ENCODE data around the gene JCAD. TPM values are rescaled to one million over a fixed set of nuclear protein-coding genes. Genes with fewer than 3 reads are reported as not detected.

JCAD gene
- polyA plus RNA-seq, 2 donors, result 1.0 to 2.7 TPM

- H3K27ac ChIP-seq (ENCODE audit: low read depth in 2 of 2, low read length in 1 of 2), result no peak overlapping the region
- 88 to 91% methylated on average over 5 of the region's 5 CpGs for WGBS, 2 donors
- H3K4me3 ChIP-seq (ENCODE audit: low read depth in 1 of 2, low read length in 2 of 2), result no peak overlapping the region
- H3K27me3 ChIP-seq (ENCODE audit: control insufficient read depth in 1 of 2, insufficient read depth in 2 of 2, low read length in 2 of 2), result no peaks in the 10 kb centered on the region
- no peaks in the 10 kb centered on the region for H3K9me3 ChIP-seq (ENCODE audit: control insufficient read depth in 2 of 2, insufficient read depth in 1 of 2, low read depth in 1 of 2, low read length in 1 of 2)
- H3K36me3 ChIP-seq (ENCODE audit: control insufficient read depth in 2 of 2, insufficient read depth in 2 of 2, low read length in 1 of 2), result no peaks in the 10 kb centered on the region
- H3K4me1 ChIP-seq (ENCODE audit: control insufficient read depth in 2 of 2, insufficient read depth in 2 of 2, low read length in 1 of 2), result no peaks in the 10 kb centered on the region
Observed at GRCh38 chr10:30094601-30095000, 35.2 kb upstream of the JCAD start.

- no peaks in the 10 kb centered on the region for H3K4me1 ChIP-seq (ENCODE audit: control insufficient read depth in 2 of 2, insufficient read depth in 2 of 2, low read length in 1 of 2)
- no peak overlapping the region for H3K4me3 ChIP-seq (ENCODE audit: low read depth in 1 of 2, low read length in 2 of 2)
- H3K9me3 ChIP-seq (ENCODE audit: control insufficient read depth in 2 of 2, insufficient read depth in 1 of 2, low read depth in 1 of 2, low read length in 1 of 2), result no peaks in the 10 kb centered on the region
- H3K36me3 ChIP-seq (ENCODE audit: control insufficient read depth in 2 of 2, insufficient read depth in 2 of 2, low read length in 1 of 2), result no peaks in the 10 kb centered on the region
- no peaks in the 10 kb centered on the region for H3K27me3 ChIP-seq (ENCODE audit: control insufficient read depth in 1 of 2, insufficient read depth in 2 of 2, low read length in 2 of 2)
- WGBS, 2 donors, result 81 to 84% methylated on average over 9 of the region's 9 CpGs
- H3K27ac ChIP-seq (ENCODE audit: low read depth in 2 of 2, low read length in 1 of 2), result no peak overlapping the region
Observed at GRCh38 chr10:30093303-30093950, 34.0 kb upstream of the JCAD start.

- H3K27me3 ChIP-seq (ENCODE audit: control insufficient read depth in 1 of 2, insufficient read depth in 2 of 2, low read length in 2 of 2), result no peaks in the 10 kb centered on the region
- H3K4me1 ChIP-seq (ENCODE audit: control insufficient read depth in 2 of 2, insufficient read depth in 2 of 2, low read length in 1 of 2), result no peaks in the 10 kb centered on the region
- no peak overlapping the region for H3K4me3 ChIP-seq (ENCODE audit: low read depth in 1 of 2, low read length in 2 of 2)
- no peak overlapping the region for H3K27ac ChIP-seq (ENCODE audit: low read depth in 2 of 2, low read length in 1 of 2)
- 71% methylated on average over 14 of the region's 14 CpGs for WGBS, 2 donors
- H3K36me3 ChIP-seq (ENCODE audit: control insufficient read depth in 2 of 2, insufficient read depth in 2 of 2, low read length in 1 of 2), result no peaks in the 10 kb centered on the region
- no peaks in the 10 kb centered on the region for H3K9me3 ChIP-seq (ENCODE audit: control insufficient read depth in 2 of 2, insufficient read depth in 1 of 2, low read depth in 1 of 2, low read length in 1 of 2)
Observed at GRCh38 chr10:30092151-30092790, 32.9 kb upstream of the JCAD start.

- Histone ChIP-seq H3K4me3 (ENCODE audit: low read depth in 1 of 2, low read length in 2 of 2) (no peak overlapping the region), H3K4me1 (ENCODE audit: control insufficient read depth in 2 of 2, insufficient read depth in 2 of 2, low read length in 1 of 2) (no peaks in the 10 kb centered on the region), H3K9me3 (ENCODE audit: control insufficient read depth in 2 of 2, insufficient read depth in 1 of 2, low read depth in 1 of 2, low read length in 1 of 2) (no peaks in the 10 kb centered on the region), H3K36me3 (ENCODE audit: control insufficient read depth in 2 of 2, insufficient read depth in 2 of 2, low read length in 1 of 2) (no peaks in the 10 kb centered on the region), H3K27me3 (ENCODE audit: control insufficient read depth in 1 of 2, insufficient read depth in 2 of 2, low read length in 2 of 2) (peaks cover 0 to 2% of the 10 kb centered on the region in 2 donors), H3K27ac (ENCODE audit: low read depth in 2 of 2, low read length in 1 of 2) (no peak overlapping the region)
- 79 to 80% methylated on average over 4 of the region's 4 CpGs for WGBS, 2 donors
Observed at GRCh38 chr10:30091136-30091535, 31.8 kb upstream of the JCAD start.

- no peaks in the 10 kb centered on the region for H3K9me3 ChIP-seq (ENCODE audit: control insufficient read depth in 2 of 2, insufficient read depth in 1 of 2, low read depth in 1 of 2, low read length in 1 of 2)
- 66 to 79% methylated on average over 3 of the region's 3 CpGs for WGBS, 2 donors
- no peaks in the 10 kb centered on the region for H3K4me1 ChIP-seq (ENCODE audit: control insufficient read depth in 2 of 2, insufficient read depth in 2 of 2, low read length in 1 of 2)
- H3K4me3 ChIP-seq (ENCODE audit: low read depth in 1 of 2, low read length in 2 of 2), result no peak overlapping the region
- peaks cover 0 to 3% of the 10 kb centered on the region in 2 donors for H3K27me3 ChIP-seq (ENCODE audit: control insufficient read depth in 1 of 2, insufficient read depth in 2 of 2, low read length in 2 of 2)
- no peak overlapping the region for H3K27ac ChIP-seq (ENCODE audit: low read depth in 2 of 2, low read length in 1 of 2)
- H3K36me3 ChIP-seq (ENCODE audit: control insufficient read depth in 2 of 2, insufficient read depth in 2 of 2, low read length in 1 of 2), result no peaks in the 10 kb centered on the region
Observed at GRCh38 chr10:30088178-30088577, 28.8 kb upstream of the JCAD start.

GRCh38 chr10:30083934-30084333, 24.5 kb upstream of the JCAD start:
- H3K9me3 ChIP-seq (ENCODE audit: control insufficient read depth in 2 of 2, insufficient read depth in 1 of 2, low read depth in 1 of 2, low read length in 1 of 2), result peaks cover 0 to 2% of the 10 kb centered on the region in 2 donors
- H3K27me3 ChIP-seq (ENCODE audit: control insufficient read depth in 1 of 2, insufficient read depth in 2 of 2, low read length in 2 of 2), result peaks cover 0 to 3% of the 10 kb centered on the region in 2 donors
- no peak overlapping the region for H3K4me3 ChIP-seq (ENCODE audit: low read depth in 1 of 2, low read length in 2 of 2)
- no peaks in the 10 kb centered on the region for H3K4me1 ChIP-seq (ENCODE audit: control insufficient read depth in 2 of 2, insufficient read depth in 2 of 2, low read length in 1 of 2)
- WGBS, 2 donors, result 70 to 73% methylated on average over 1 of the region's 1 CpG
- no peaks in the 10 kb centered on the region for H3K36me3 ChIP-seq (ENCODE audit: control insufficient read depth in 2 of 2, insufficient read depth in 2 of 2, low read length in 1 of 2)
- H3K27ac ChIP-seq (ENCODE audit: low read depth in 2 of 2, low read length in 1 of 2), result no peak overlapping the region

- peaks cover 0 to 2% of the 10 kb centered on the region in 2 donors for H3K9me3 ChIP-seq (ENCODE audit: control insufficient read depth in 2 of 2, insufficient read depth in 1 of 2, low read depth in 1 of 2, low read length in 1 of 2)
- 93 to 94% methylated on average over 5 of the region's 5 CpGs for WGBS, 2 donors
Observed at GRCh38 chr10:30081182-30081581, 21.8 kb upstream of the JCAD start.

GRCh38 chr10:30080161-30080560, 20.8 kb upstream of the JCAD start:
- no peak overlapping the region for H3K27ac ChIP-seq (ENCODE audit: low read depth in 2 of 2, low read length in 1 of 2)
- no peaks in the 10 kb centered on the region for H3K27me3 ChIP-seq (ENCODE audit: control insufficient read depth in 1 of 2, insufficient read depth in 2 of 2, low read length in 2 of 2)
- H3K4me1 ChIP-seq (ENCODE audit: control insufficient read depth in 2 of 2, insufficient read depth in 2 of 2, low read length in 1 of 2), result no peaks in the 10 kb centered on the region
- H3K4me3 ChIP-seq (ENCODE audit: low read depth in 1 of 2, low read length in 2 of 2), result no peak overlapping the region
- peaks cover 0 to 2% of the 10 kb centered on the region in 2 donors for H3K36me3 ChIP-seq (ENCODE audit: control insufficient read depth in 2 of 2, insufficient read depth in 2 of 2, low read length in 1 of 2)
- 93 to 100% methylated on average over 1 of the region's 1 CpG for WGBS, 2 donors
- peaks cover 0 to 2% of the 10 kb centered on the region in 2 donors for H3K9me3 ChIP-seq (ENCODE audit: control insufficient read depth in 2 of 2, insufficient read depth in 1 of 2, low read depth in 1 of 2, low read length in 1 of 2)

More at GRCh38 chr10:30081182-30081581, 21.8 kb upstream of the JCAD start:
- H3K27ac ChIP-seq (ENCODE audit: low read depth in 2 of 2, low read length in 1 of 2), result no peak overlapping the region
- peaks cover 0 to 2% of the 10 kb centered on the region in 2 donors for H3K36me3 ChIP-seq (ENCODE audit: control insufficient read depth in 2 of 2, insufficient read depth in 2 of 2, low read length in 1 of 2)
- H3K4me3 ChIP-seq (ENCODE audit: low read depth in 1 of 2, low read length in 2 of 2), result no peak overlapping the region
- peaks cover 0 to under 1% of the 10 kb centered on the region in 2 donors for H3K27me3 ChIP-seq (ENCODE audit: control insufficient read depth in 1 of 2, insufficient read depth in 2 of 2, low read length in 2 of 2)
- no peaks in the 10 kb centered on the region for H3K4me1 ChIP-seq (ENCODE audit: control insufficient read depth in 2 of 2, insufficient read depth in 2 of 2, low read length in 1 of 2)

GRCh38 chr10:30079408-30079807, 20.0 kb upstream of the JCAD start:
- Histone ChIP-seq H3K4me1 (ENCODE audit: control insufficient read depth in 2 of 2, insufficient read depth in 2 of 2, low read length in 1 of 2) (no peaks in the 10 kb centered on the region), H3K36me3 (ENCODE audit: control insufficient read depth in 2 of 2, insufficient read depth in 2 of 2, low read length in 1 of 2) (peaks cover 0 to 2% of the 10 kb centered on the region in 2 donors), H3K27me3 (ENCODE audit: control insufficient read depth in 1 of 2, insufficient read depth in 2 of 2, low read length in 2 of 2) (no peaks in the 10 kb centered on the region), H3K4me3 (ENCODE audit: low read depth in 1 of 2, low read length in 2 of 2) (no peak overlapping the region), H3K27ac (ENCODE audit: low read depth in 2 of 2, low read length in 1 of 2) (no peak overlapping the region), H3K9me3 (ENCODE audit: control insufficient read depth in 2 of 2, insufficient read depth in 1 of 2, low read depth in 1 of 2, low read length in 1 of 2) (peaks cover 0 to 2% of the 10 kb centered on the region in 2 donors)
- 72 to 77% methylated on average over 1 of the region's 1 CpG for WGBS, 2 donors

GRCh38 chr10:30075481-30075880, 16.1 kb upstream of the JCAD start:
- peaks cover 0 to 2% of the 10 kb centered on the region in 2 donors for H3K9me3 ChIP-seq (ENCODE audit: control insufficient read depth in 2 of 2, insufficient read depth in 1 of 2, low read depth in 1 of 2, low read length in 1 of 2)
- peaks cover 0 to 2% of the 10 kb centered on the region in 2 donors for H3K36me3 ChIP-seq (ENCODE audit: control insufficient read depth in 2 of 2, insufficient read depth in 2 of 2, low read length in 1 of 2)
- no peak overlapping the region for H3K4me3 ChIP-seq (ENCODE audit: low read depth in 1 of 2, low read length in 2 of 2)
- WGBS, 2 donors, result 90 to 91% methylated on average over 6 of the region's 6 CpGs
- no peak overlapping the region for H3K27ac ChIP-seq (ENCODE audit: low read depth in 2 of 2, low read length in 1 of 2)
- no peaks in the 10 kb centered on the region for H3K27me3 ChIP-seq (ENCODE audit: control insufficient read depth in 1 of 2, insufficient read depth in 2 of 2, low read length in 2 of 2)
- no peaks in the 10 kb centered on the region for H3K4me1 ChIP-seq (ENCODE audit: control insufficient read depth in 2 of 2, insufficient read depth in 2 of 2, low read length in 1 of 2)

Data from esophagus (tissue), 2 donors.